Stimulated activated CD4-positive, alpha-beta T cell treated with anti-CD3 and anti-CD28 coated beads, Interleukin-1b, Interleukin-23, amount 100 ng/mL, for 4 hours (primary cell): Measurements from ENCODE around the gene FGFR1OP2.
"Not testable (repeated sequence)": the region's sequence is repeated elsewhere in the genome, so short reads cannot be mapped to it uniquely, and the experiment has no call there.

ENCODE experiments used
- DNase-seq, 2 donors: peaks; one replicate each; pipeline ENCODE4 v3.0.0-alpha.2; 2020; ENCODE audit warnings: low read depth in 2 of 2

Gene FGFR1OP2

DNA sequence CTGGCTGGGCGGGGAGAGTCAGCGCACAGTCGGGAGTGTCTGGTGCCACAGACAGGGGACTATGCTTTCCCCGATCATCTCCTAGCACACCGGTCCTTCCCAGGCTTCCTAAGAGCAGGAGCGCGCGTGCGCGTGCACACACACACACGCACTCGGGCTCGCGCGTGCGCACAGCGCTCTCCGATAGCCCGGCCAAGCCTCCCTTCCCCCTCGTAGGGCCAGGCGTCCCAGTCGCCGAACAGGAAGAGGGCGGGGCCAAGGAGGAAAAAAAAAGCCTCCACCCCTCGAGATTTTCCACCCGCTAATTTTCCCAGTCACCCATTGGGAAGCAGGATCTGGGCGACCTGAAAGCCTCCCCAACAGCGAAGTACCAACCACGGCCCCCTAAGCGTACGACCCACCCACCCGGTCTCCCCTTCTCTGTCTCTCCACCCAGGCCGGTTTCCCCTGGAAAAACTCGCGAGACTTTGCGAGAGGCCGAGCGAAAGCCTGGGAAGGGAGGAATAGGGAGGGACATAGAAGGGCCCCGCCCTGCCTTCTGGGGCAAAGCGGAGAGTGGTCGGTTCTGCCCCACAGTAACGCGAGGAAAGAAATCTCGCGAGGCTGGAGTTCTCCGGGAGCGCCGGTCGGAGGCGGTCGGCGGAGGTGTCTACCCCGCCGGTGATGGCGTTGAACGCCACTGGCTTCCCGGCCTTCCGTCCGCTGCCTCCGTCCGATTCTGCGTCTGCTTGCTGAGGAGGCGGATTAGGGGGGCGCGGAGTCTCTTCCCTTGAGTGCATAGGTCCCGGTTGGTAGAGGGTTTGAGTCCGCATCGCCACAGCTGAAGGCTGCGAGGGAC lies at the start of gene FGFR1OP2, which contains the start of gene INTS13:
FGFR1OP2 (plus strand) TSS at position 608 of the 838 bp plus-strand sequence. CDS start 15,689 bp downstream, outside the sequence.
INTS13 (minus strand) TSS at position 119 of the 838 bp plus-strand sequence. CDS start 1,178 bp downstream, outside the sequence.
- peak; percentile 93 to 94 for DNase-seq

DNA sequence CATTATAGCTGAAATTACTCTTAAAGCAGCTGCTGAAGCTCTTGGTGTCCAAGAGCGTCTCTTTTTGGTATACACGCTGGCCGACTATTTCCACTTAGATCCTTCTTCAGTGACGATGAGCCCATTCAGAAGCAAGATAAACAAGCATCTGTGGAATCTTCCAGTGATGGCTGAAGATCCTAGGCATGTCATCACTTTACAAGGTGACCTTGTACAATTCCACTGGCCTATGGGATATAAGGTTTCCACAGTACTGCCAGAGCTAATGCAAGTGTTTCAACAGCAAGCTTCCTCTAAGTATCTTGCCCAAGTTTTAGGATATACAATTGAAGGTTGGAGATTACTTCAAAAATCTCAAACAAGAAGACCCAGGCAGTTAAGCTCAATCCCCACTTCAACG lies 47.5 kb upstream of the FGFR1OP2 start:
- DNase-seq: no peak

DNA sequence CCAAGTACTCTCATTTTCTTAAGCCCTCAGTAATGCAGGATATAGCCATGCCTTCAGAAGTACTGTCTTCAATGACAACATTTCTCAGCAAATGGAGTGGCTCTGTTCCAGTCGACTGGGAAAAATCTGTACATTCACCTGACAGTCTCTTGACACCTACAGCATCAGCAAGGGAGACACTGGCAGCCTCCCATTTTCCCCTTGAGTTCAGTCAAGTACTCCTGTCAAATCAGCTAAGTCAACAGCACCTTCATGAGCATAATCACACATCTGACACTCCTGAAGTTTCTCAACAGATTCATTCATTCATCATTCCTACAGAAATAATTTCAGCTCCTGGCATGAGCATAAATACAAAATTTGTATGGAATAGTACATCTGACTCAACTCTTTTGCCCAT lies 46.6 kb upstream of the FGFR1OP2 start:
- no peak for DNase-seq

GRCh38 chr12:26895672-26896071 lies 42.6 kb upstream of the FGFR1OP2 start:
- DNase-seq: no peak

DNA sequence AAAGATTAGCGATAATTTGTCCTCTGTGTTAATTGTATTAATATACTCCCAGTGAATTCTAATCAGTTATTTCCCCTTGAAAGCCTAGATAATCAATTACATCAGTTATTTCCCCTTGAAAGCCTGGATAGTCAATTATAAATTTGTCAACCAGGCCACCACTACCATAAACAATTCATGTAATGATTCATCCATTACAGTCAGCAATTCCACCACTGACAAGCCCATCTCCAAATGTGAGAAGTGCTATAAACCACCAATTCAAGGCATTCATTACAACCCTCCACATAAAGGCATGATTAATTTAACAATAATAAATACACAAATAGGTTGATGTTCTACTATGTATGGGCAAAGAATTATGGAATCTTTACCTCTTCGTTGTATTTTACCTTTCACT lies 41.4 kb upstream of the FGFR1OP2 start:
- DNase-seq: no peak

- DNase-seq: not testable (repeated sequence)
Observed at GRCh38 chr12:26903396-26903795, 34.9 kb upstream of the FGFR1OP2 start.

DNA sequence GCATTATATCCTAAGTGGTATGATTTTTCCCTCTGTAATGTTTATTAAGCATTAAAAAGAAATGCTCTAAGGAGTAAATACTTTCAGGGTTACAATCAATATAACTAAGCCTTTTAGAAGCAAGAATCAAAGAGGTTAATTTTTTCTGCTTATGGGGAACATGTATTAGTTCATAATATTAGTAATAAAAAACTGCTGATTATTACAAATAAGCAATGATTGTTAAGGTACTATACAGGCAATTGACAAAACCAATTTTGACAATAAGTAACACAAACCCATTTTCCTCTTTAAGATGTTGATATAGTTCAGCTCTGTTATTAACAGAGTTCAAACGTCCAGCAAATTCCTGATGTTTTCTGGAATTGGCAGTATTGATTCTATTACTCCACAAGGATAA lies 32.2 kb upstream of the FGFR1OP2 start:
- no peak for DNase-seq

DNA sequence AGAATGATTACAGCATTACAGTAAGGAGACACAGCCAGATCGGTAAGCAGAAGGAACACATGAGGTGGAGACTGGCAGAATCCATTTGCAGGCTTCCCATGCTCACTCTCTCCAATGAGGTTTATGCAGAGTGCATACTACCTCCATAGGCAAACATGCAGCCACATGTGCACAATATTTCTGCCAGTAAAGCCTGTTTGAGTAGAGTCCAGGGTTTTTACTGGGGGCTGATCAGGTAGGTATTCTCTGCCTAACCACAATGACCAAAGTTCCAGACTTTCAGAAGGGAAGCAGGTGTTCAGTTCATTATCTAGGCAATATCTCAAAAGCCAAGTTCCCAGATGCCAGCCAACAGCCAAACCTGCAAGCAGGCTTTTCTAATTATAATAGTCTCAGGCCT lies 31.6 kb upstream of the FGFR1OP2 start:
- no peak for DNase-seq

GRCh38 chr12:26918321-26919215 lies 19.7 kb upstream of the FGFR1OP2 start:
- no peak for DNase-seq

GRCh38 chr12:26919216-26919555 lies 19.1 kb upstream of the FGFR1OP2 start:
- no peak for DNase-seq

DNA sequence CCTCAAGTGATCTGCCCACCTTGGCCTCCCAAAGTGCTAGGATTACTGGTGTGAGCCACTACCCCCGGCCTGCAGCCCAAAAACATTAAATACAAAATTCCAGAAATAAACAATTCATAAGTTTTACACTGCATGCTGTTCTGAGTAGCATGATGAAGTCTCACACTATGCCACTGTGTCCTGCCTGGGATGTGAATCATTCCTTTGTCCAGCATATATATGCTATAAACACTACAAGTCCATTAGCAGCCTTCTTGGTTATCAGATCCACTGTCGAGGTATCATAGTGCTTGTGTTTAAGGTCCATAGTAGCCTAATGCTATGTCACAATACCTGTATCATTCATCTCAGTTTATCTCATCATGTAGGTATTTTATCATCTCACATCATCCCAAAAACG lies 16.4 kb upstream of the FGFR1OP2 start:
- no peak for DNase-seq

DNA sequence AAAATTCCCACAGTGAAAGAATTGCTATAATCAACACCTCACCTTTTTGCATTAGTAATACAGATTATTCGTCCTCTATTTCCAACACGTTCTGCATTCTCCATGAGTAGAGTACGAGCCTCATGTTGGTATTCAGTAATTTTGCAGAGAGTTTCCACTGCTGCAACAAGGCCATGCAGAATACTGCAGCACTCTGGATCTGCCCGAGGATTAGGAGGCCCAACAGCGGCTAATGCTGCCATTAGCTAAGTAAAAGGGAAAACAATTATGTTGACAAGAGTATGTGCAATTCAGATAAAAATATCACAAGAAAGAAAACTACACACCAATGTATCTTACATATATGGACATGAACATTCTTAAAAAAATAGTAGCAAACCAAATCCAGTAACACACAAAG lies 9.6 kb upstream of the FGFR1OP2 start:
- DNase-seq: no peak

DNA sequence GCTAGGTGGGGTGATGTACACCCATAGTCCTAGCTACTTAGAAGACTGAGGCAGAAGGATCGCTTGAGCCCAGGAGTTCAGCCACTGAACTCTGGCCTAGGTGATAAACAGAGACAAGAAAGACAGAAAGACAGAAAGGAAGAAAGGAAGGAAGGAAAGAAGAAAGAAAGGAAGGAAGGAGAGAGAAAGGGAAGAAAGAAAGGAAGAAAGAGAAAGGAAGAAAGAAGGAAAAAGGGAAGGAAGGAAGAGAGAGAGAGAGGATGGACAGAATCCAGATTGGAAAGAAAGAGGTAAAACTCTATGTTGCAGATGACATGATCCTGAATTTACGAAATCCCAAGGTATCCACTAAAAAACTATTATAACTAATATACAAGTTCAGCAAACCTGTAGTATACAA lies 8.7 kb upstream of the FGFR1OP2 start:
- no peak for DNase-seq

DNA sequence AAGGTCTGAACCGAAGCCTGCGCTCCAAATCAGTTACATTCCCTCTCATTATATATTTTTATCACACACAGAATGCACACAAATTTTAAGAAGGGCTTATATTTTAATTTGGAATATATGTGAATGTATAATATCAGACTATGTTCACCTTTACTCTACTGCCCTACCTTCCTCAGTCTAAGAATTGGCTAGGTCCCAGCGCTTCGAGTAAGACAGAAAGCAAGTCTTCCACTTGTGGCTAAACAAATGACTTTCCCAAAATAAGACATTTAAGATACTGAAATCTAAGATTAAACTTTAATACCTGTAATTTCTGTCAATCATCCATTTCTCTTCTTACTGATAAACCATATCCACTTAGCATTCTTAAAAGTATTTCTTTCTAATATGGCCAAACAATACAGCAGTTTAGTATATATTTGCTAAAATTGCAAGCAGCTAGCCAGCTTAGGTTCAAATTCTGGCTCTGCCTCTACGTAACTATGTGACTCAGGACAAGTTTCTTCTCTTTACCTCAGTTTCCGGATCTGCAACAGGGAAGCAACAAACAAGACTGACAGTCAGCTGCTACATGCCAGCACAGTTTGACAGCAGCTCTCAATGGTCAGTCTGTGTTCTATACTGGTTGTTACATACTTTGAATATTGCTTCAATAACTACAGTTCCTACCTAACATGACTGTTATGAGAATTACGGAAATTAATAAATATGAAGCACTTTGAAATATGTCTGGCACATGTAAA lies 2.5 kb upstream of the FGFR1OP2 start:
- no peak for DNase-seq

GRCh38 chr12:26936559-26937442 lies 1.5 kb upstream of the FGFR1OP2 start:
- no peak for DNase-seq

DNA sequence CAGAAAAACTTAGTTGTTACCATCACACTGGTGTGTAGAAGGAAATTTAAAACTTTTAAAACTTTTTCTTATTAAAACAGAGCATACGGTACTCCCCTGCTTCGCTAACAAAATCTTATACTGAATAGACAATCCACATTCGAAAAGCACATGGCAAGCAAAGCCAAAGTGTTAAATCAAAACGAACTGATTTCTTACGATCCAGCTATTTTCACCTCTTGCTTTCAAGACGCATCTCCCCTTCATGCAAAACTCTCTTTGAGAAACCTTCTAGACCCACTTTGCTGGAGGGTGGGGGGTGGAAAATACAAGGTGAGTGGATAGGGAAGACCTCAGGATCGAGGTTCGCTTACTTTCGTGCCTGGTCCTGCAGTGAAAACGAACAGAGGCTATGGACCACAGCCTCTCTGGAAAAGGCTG lies 817 bp upstream of the FGFR1OP2 start:
- DNase-seq: no peak

DNA sequence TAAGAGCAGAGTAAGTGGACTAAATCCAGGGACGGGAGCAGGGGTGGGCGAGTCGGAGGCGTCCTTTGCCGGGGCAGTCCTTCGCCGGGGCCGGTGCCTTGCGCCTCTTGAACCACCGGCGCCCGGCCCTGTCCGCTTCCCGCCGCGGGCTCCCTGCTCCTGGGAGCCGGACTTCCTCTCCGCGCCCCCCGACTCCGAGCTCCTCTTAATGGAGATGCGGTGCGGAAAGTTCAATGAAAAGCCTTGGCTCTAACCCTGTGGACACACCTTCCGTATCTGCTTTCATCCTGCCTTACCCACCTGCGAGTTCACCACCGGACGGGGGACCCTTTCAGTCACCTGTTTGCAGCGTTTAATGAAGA lies 412 bp downstream of the FGFR1OP2 start:
- no peak for DNase-seq

DNA sequence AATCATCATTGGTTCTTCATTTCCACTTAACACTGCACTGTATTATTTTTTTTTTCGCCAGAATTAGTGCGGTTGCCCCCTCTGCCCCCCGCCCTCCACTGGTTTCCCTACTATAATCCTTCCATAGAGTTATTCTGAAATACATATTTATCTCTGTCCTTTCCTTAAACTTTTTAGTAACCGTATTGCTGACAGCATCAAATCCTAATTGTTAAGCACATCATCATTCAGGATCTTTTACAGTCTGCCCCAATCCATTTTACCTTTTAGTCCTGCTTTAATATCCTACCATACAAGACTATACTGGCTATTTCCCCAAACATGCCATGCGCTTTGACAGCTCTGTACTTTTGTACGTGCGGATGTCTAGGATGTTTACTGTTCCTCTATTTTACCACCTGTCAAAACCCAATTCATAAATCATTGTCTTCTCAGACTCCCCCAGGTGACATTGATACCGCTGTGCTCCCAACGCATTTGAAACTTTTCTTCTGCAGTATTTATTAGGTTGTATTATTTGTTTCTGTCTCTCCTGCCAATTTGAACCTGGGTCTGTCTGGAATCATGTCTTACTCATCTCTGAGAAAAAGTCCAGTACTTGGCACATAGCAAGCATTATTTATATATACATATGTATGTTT lies 1.0 kb downstream of the FGFR1OP2 start:
- no peak for DNase-seq

GRCh38 chr12:26939953-26940352 lies 1.7 kb downstream of the FGFR1OP2 start:
- DNase-seq: no peak

GRCh38 chr12:26940516-26941214 lies 2.4 kb downstream of the FGFR1OP2 start:
- peak in 1 of 2 donors; percentile 12 for DNase-seq
